Transverse colon (tissue), 4 donors: ENCODE results near the gene TMED8.

Experiments used
- POLR2AphosphoS5 ChIP-seq, 3 donors: sonication (generic); formaldehyde crosslinking; IDR thresholded peaks; one replicate each; pipeline ENCODE4 v1.6.1; 2016; ENCODE audit warnings: antibody characterized with exemption in 3 of 3
- TF ChIP-seq, protein P1 (sequence below), 5 experiments: fragments of 200-600 bp in 3 of 5; fragments of 450-650 bp in 2 of 5; sonication (generic) in 3 of 5; IDR thresholded peaks; 1 replicate in 2 of 5; 2 replicates in 3 of 5; pipeline ENCODE4 v1.5.1; 2016 to 2017; ENCODE audit warnings: antibody characterized with exemption in 5 of 5, inconsistent platforms in 3 of 5, mild to moderate bottlenecking in 2 of 5, moderate library complexity in 1 of 5

DNA sequence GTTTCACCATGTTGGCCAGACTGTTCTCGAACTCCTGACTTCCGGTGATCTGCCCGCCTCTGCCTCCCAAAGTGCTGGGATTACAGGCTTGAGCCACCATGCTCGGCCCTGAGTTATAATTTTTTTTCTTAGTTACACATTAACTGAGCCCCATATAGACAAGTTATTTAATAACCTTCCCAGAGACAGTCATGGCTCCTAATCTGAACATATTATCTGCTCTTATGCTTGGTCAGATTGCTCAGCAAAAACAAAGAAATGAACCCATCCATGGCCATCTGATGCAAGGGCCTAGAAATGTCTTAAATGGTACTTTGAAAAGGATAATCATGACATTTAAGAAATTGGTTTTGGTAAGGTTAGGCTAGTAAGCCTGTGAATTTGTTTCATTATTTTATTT, 13.3 kb upstream of the TMED8 start:
- TF ChIP-seq, protein P1, sequence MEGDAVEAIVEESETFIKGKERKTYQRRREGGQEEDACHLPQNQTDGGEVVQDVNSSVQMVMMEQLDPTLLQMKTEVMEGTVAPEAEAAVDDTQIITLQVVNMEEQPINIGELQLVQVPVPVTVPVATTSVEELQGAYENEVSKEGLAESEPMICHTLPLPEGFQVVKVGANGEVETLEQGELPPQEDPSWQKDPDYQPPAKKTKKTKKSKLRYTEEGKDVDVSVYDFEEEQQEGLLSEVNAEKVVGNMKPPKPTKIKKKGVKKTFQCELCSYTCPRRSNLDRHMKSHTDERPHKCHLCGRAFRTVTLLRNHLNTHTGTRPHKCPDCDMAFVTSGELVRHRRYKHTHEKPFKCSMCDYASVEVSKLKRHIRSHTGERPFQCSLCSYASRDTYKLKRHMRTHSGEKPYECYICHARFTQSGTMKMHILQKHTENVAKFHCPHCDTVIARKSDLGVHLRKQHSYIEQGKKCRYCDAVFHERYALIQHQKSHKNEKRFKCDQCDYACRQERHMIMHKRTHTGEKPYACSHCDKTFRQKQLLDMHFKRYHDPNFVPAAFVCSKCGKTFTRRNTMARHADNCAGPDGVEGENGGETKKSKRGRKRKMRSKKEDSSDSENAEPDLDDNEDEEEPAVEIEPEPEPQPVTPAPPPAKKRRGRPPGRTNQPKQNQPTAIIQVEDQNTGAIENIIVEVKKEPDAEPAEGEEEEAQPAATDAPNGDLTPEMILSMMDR (IDR thresholded peaks at IDR 0.05) = no peak
- TF ChIP-seq POLR2AphosphoS5 (IDR thresholded peaks at IDR 0.05) = no peak
